ENCODE measurements around the gene SEC24D. TPM values are rescaled to one million over a fixed set of nuclear protein-coding genes. Genes with fewer than 3 reads are reported as not detected.

The SEC24D gene
- total RNA-seq, 1 donor from 2014 or later: 26.0 TPM

DNA sequence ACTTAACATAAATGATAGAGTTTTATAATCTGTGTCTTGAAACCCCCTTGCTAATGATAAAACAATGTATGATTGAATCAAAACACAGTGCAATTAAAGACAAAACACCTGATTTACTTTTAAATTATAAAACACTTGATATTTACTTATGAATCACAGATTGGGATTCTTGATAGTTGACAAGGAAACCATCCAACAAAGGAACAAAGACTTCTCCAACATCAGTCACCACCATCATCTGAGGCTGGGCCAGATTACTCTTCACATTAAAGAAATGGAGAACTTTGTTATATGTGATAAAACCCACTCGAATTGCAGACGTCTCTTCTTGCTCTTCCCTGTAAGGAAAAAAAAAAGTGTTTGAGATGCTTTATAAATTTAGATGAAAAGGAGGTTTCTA lies 83.4 kb downstream of the SEC24D start:
- Mint-ChIP-seq H3K27ac (ENCODE audit: unreplicated experiment) (no peak overlapping the region), H3K4me1 (ENCODE audit: low read depth, unreplicated experiment) (no peaks in the 10 kb centered on the region), H3K27me3 (ENCODE audit: unreplicated experiment) (no peaks in the 10 kb centered on the region), H3K36me3 (ENCODE audit: unreplicated experiment) (no peaks in the 10 kb centered on the region), H3K9me3 (ENCODE audit: unreplicated experiment) (no peaks in the 10 kb centered on the region), H3K4me3 (ENCODE audit: unreplicated experiment) (no peak overlapping the region)
- DNase-seq: no peak
- TF ChIP-seq, protein P1, sequence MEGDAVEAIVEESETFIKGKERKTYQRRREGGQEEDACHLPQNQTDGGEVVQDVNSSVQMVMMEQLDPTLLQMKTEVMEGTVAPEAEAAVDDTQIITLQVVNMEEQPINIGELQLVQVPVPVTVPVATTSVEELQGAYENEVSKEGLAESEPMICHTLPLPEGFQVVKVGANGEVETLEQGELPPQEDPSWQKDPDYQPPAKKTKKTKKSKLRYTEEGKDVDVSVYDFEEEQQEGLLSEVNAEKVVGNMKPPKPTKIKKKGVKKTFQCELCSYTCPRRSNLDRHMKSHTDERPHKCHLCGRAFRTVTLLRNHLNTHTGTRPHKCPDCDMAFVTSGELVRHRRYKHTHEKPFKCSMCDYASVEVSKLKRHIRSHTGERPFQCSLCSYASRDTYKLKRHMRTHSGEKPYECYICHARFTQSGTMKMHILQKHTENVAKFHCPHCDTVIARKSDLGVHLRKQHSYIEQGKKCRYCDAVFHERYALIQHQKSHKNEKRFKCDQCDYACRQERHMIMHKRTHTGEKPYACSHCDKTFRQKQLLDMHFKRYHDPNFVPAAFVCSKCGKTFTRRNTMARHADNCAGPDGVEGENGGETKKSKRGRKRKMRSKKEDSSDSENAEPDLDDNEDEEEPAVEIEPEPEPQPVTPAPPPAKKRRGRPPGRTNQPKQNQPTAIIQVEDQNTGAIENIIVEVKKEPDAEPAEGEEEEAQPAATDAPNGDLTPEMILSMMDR (IDR thresholded peaks at IDR 0.05; ENCODE audit: partially characterized antibody, unreplicated experiment): no peak

DNA sequence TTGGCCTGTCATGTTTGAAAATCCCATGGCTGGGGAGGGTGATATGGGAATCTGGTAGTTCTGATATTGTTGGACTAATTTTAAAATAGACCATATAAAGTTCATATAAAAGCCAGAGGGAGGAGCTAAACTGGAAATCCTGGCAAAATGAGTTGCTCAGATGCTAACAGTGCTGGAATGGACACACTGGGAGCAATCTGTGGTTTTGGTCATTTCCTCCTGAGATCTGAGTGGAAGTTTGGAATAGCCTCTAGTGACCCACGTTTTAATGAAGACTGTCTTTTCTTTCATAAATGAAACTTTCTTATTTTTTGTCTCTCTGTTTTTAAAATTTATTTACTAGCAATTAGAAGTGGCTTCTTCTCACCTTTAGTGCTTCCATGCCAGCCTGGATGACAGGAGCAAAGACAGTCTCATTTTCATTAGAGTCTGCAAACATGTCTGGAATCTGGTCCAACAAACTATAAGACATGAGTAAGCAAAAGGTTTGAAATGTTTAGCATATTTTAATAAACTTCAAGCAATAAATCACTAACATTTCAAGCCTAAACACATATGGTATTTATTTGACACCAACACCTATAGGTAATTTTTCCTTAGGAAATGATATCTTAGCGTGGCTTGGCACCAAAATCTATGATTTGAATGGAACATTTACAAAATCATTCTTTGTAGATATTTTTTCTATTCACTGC lies 84.2 kb downstream of the SEC24D start:
- H3K36me3 Mint-ChIP-seq (ENCODE audit: unreplicated experiment): no peaks in the 10 kb centered on the region
- no peak for DNase-seq
- H3K4me1 Mint-ChIP-seq (ENCODE audit: low read depth, unreplicated experiment): no peaks in the 10 kb centered on the region
- H3K27ac Mint-ChIP-seq (ENCODE audit: unreplicated experiment): no peak overlapping the region
- H3K4me3 Mint-ChIP-seq (ENCODE audit: unreplicated experiment): no peak overlapping the region
- H3K27me3 Mint-ChIP-seq (ENCODE audit: unreplicated experiment): no peaks in the 10 kb centered on the region
- no peaks in the 10 kb centered on the region for H3K9me3 Mint-ChIP-seq (ENCODE audit: unreplicated experiment)
- TF ChIP-seq, protein P1 (IDR thresholded peaks at IDR 0.05; ENCODE audit: partially characterized antibody, unreplicated experiment): no peak

GRCh38 chr4:118749347-118749988 lies 86.5 kb downstream of the SEC24D start:
- Mint-ChIP-seq H3K9me3 (ENCODE audit: unreplicated experiment) (no peaks in the 10 kb centered on the region), H3K4me3 (ENCODE audit: unreplicated experiment) (no peak overlapping the region), H3K27me3 (ENCODE audit: unreplicated experiment) (no peaks in the 10 kb centered on the region), H3K4me1 (ENCODE audit: low read depth, unreplicated experiment) (peaks cover 4% of the 10 kb centered on the region), H3K27ac (ENCODE audit: unreplicated experiment) (no peak overlapping the region), H3K36me3 (ENCODE audit: unreplicated experiment) (no peaks in the 10 kb centered on the region)
- TF ChIP-seq, protein P1 (IDR thresholded peaks at IDR 0.05; ENCODE audit: partially characterized antibody, unreplicated experiment): no peak
- no peak for DNase-seq

GRCh38 chr4:118746251-118746919 lies 89.5 kb downstream of the SEC24D start:
- no peaks in the 10 kb centered on the region for H3K36me3 Mint-ChIP-seq (ENCODE audit: unreplicated experiment)
- H3K9me3 Mint-ChIP-seq (ENCODE audit: unreplicated experiment): no peaks in the 10 kb centered on the region
- peaks cover 4% of the 10 kb centered on the region for H3K4me1 Mint-ChIP-seq (ENCODE audit: low read depth, unreplicated experiment)
- no peaks in the 10 kb centered on the region for H3K27me3 Mint-ChIP-seq (ENCODE audit: unreplicated experiment)
- peak overlapping the region; percentile 67 for H3K27ac Mint-ChIP-seq (ENCODE audit: unreplicated experiment)
- no peak overlapping the region for H3K4me3 Mint-ChIP-seq (ENCODE audit: unreplicated experiment)
- TF ChIP-seq, protein P1 (IDR thresholded peaks at IDR 0.05; ENCODE audit: partially characterized antibody, unreplicated experiment): no peak
- DNase-seq: no peak

DNA sequence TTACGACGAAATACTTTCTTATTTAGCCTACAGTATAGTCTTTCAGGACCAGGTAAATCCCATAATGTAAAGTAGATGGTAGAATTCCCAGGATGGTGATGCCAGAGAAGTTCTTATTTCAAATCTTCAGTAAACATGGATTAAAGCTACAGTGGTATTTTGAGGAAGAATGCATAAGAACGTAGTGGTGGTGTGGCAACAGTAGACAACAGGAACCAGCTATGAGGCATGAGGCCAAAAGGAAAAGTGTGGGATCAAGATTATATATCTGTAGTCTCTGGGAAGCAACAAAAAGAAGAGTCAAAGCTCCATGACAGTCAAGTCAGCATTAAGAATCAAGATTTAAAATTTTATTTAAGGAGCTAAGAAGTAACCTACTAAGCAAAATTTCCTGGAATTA lies 90.6 kb downstream of the SEC24D start:
- Mint-ChIP-seq H3K4me1 (ENCODE audit: low read depth, unreplicated experiment) (peaks cover 4% of the 10 kb centered on the region), H3K27me3 (ENCODE audit: unreplicated experiment) (no peaks in the 10 kb centered on the region), H3K36me3 (ENCODE audit: unreplicated experiment) (no peaks in the 10 kb centered on the region), H3K4me3 (ENCODE audit: unreplicated experiment) (no peak overlapping the region), H3K9me3 (ENCODE audit: unreplicated experiment) (no peaks in the 10 kb centered on the region), H3K27ac (ENCODE audit: unreplicated experiment) (no peak overlapping the region)
- no peak for DNase-seq
- TF ChIP-seq, protein P1 (IDR thresholded peaks at IDR 0.05; ENCODE audit: partially characterized antibody, unreplicated experiment): no peak
